ENCODE results near the gene ST8SIA6.
"Not testable (repeated sequence)": the region's sequence is repeated elsewhere in the genome, so short reads cannot be mapped to it uniquely, and the experiment has no call there.

Gene ST8SIA6

DNA sequence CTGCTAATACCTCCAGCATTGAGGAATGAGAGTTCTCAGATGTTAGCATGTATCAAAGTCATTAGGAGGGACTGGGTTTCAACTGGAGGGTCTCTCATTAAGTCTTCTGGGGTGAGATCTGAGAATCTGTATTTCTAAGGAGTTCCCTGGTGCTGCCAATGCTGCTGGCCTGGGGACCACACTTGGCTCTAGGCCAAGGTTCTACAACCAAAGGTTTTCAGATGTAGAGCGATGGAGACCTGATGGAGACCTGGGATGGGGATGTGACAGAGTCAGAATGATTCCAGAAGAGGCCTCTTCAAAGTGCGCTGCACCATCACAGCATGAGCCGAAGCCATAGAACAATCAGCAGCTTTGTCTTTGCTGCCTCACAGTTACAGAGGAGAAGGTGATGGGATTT lies 27.2 kb downstream of the ST8SIA6 start:
- DNase-seq = no peak

DNA sequence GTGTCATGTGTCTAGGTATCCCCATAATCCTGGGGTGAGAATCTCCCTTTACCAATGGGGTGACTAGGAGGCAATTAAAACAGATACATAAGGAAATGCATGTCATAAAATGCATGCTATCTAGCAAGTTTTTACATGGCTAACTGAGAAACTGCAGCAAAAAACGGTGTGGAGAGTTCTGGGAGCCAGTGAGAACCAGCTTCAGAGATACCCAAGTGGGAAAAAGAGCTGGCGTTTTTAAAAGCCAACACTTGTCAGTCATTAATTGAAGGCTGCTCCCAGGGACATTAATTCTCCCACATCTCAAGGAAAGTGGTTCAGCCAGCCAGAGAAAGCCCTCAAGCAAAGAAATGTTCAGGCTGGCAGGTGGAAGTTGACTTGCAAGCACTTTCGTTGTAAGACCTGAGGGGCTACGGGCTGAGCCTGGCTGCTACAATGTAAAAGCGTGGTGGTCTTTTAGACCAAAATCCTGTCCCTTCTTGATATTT lies 28.1 kb downstream of the ST8SIA6 start:
- no peak for DNase-seq

DNA sequence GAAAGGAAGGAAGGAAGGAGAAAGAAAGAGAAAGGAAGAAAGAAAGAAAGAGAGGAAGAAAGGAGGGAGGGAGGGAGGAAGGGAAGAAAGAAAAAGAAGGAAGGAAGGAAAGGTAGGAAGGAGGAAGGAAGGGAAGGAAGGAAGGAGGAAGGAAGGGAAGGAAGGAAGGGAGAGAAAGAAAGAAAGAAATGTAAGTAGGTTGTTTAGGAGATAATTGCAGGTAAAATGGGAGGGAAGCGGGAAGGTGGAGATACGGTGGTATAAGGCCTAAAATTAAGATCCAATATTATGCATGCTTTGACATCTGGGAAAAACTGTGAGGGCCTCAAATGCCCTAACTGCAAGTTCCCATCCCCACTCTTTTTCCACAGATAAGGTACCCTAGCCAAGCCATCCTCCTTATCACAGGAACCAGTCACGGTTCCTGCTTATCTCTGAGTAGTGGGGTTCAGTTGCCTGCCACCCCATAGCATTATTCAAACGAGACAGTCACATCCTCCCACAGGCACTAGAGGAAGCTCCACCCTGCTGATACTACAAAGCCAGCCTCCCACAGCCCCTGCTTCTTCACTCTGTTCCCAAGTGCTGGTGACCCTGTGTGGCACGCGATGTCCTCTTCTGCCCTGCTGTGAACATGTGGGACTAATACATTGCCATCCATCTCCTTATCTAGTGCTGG lies 28.7 kb downstream of the ST8SIA6 start:
- no peak for DNase-seq

DNA sequence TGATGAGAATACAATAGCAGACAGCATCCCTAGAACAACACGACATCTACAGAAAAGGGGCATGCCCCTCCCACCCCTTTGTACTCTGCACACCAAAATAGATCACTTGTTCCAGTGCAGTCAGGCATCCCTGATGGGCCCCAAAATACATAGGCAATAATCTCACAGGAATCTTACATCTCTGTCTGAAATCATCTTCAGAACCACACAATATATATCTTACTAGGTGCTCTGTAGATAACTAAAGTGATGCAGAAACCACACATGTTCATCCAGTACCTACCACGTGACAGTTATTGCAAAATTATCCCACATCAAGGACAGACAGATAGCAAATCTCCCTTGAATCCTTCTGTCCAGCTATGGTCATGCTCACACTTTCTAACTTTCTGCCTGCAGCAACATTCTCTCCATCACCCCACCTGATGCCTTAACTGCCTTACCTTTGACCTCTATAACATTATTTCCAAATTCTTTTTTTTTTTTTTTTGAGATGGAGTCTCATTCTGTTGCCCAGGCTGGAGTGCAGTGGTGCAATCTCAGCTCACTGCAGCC lies 30.7 kb downstream of the ST8SIA6 start:
- DNase-seq = no peak

DNA sequence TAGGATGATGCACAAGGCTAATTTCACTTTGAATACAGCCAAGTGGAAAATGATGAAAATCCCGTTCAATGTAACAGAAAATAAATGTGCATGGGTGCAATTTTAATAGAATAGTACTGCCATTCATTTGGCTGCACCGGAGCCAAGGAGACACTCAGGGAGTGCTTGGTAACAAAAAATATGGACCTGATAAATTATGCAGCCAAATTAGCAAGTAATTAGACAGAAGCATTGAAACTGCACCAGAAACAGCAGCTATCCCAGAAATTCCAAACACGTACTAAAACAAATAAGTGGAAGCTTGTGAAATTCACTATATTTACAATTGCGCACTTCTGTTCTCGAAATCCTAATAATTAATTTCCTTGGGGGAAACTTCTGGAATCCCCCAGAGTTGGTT lies 31.5 kb downstream of the ST8SIA6 start:
- no peak for DNase-seq

DNA sequence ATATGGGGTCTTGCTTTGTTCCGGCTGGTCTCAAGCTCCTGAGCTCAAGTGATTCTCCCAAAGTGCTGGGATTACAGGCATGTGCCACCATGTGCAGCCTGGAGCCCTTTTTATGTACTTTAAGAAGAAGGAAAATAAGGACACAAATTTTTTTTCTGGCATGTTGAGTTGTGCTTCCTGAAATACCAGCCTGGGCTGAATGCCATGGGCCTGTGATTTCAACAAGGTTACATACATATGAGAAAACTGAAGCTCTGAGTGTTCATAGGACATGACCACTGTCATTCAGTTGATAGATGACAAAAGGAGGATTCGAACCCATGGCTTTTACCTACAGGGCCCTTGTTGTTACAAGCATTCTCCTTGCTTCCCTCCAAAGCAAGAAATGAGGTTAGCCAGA lies 36.1 kb downstream of the ST8SIA6 start:
- no peak for DNase-seq

DNA sequence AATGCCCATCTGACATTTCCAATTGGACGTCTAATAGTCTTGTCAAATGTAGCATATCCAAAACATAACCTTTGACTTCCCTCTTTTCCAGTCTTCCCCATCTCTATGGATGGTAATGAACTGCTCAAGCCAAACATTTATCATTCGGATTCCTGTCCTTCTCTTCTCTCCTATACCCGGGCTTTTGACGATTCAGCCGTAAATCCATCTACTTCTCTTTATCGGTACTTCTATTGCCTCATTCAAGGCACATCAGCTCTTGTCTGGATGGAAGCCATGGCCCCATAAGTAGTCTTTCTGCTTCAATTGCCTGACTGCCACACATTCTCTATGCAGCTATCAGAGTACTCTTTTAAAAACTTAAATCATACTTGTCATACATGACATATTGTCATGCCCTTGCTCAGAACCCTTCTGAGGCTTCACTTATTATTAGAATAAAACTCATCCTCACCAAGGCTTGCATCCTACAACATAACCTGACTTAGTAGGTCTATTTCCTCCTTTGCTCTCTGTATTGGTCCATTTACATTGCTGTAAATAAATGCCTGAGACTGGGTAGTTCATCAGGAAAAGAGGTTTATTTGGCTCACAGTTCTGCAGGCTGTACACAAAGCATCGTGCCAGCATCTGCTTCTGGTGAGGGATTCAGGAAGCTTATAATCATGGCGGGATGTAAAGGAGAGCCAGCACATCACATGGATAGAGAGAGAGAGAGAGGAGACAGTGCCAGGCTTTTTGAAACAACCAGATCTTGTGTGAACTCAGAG lies 37.8 kb downstream of the ST8SIA6 start:
- no peak for DNase-seq

DNA sequence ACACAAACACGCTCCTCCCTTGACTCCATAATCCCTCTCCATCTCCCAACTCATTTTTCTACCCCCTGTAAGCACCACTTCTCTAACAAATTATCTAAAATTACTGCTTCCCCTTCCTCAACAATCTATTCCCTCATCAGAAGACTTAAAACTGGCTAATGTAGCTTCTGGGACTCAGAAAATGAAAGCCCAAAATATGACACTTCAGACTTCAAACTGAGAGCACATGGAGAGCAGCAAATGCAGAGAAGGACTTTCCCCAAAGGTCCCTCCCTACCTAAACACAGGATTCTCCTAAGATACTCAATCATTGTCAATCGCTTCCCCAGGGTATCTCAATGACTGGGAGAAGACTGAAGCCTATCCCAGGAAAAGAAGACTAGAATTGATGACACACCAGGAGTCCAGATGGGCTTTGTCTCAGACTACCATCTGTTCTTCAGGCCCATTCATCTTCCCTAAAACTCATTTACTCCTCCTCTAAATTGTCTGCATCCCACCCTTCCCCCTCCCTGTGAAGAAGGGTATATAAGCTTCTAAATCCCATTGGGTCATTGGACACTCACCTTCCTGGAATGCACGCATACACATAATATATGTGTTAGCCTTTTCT lies 39.2 kb downstream of the ST8SIA6 start:
- DNase-seq = no peak

DNA sequence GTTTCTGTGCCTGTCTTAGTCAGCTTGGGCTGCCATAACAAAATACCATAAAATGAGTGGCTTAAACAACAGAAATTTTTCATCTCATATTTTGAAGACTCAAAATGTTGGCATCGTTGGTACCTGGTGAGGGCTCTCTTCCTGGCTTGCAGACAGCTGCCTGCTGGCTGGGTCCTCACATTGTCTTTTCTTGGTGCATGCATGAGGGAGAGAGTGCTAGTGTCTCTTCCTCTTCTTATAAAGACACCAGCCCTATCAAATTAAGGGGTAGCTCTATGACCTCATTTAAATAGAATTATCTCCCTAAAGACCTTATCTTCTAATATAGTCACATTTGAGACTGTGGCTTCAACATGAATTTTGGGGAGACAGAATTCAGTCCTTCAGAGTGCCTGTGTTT lies 39.9 kb downstream of the ST8SIA6 start:
- DNase-seq = no peak

- DNase-seq = no peak
These were observed 40.5 kb downstream of the ST8SIA6 start for GRCh38 chr10:17413876-17414275.

DNA sequence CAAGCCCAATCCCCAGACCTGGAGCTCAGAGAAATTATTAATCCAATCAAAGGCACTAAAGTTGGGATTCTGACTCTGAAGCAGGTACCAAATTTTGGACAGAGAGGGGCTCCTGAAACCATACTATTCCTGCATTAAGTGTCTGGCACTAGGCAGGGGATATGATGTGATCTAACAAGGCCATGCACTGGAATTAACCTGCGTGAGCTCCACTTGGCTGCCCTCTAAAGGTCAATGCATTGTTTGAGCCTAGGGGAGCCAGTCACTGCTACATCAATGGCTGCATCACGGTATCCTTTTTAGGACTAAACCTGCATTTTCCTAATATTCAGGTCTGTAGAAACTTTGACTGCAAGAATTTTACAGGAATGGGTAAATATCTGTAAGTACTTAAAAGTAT lies 42.1 kb downstream of the ST8SIA6 start:
- DNase-seq = no peak

DNA sequence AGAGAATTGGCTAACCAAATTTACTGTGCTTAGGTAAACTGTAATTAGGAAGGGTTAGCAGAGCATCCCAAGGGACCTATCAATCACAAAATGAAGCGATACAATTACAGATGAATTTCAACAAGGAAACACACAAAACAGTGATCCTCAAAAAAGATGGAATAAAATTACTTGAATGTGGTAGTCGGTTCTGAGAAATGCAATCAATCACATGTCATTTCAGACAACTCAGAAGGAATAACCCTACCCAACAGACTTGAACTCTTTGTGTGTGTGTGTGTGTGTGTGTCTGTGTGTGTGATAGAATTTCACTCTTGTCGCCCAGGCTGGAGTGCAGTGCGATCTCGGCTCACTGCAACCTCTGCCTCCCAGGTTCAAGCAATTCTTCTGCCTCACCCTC lies 43.5 kb downstream of the ST8SIA6 start:
- no peak for DNase-seq

DNA sequence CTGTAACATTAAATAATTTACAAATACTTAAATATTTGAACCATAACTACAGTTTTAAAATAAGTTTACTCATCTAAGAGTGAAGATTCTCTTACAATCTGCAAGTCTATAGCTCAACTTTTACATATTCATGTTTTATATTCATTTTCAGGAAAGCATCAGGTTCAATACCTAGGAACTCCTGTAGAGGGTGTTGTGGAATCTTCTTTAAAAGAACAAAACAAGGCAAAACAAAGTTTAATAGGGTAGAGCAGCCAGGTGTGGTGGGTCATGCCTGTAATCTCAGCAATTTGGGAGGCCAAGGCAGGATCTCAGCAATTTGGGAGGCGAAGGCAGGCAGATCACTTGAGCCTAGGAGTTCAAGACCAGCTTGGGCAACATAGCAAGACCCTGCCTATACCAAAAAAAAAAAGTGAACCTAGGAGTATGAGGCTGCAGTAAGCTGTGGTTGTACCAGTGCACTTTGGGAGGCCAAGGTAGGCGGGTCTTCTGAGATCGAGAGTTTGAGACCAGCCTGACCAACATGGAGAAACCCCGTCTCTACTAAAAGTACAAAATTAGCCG lies 45.1 kb downstream of the ST8SIA6 start:
- DNase-seq = no peak

GRCh38 chr10:17407047-17407446 lies 47.3 kb downstream of the ST8SIA6 start:
- no peak for DNase-seq

DNA sequence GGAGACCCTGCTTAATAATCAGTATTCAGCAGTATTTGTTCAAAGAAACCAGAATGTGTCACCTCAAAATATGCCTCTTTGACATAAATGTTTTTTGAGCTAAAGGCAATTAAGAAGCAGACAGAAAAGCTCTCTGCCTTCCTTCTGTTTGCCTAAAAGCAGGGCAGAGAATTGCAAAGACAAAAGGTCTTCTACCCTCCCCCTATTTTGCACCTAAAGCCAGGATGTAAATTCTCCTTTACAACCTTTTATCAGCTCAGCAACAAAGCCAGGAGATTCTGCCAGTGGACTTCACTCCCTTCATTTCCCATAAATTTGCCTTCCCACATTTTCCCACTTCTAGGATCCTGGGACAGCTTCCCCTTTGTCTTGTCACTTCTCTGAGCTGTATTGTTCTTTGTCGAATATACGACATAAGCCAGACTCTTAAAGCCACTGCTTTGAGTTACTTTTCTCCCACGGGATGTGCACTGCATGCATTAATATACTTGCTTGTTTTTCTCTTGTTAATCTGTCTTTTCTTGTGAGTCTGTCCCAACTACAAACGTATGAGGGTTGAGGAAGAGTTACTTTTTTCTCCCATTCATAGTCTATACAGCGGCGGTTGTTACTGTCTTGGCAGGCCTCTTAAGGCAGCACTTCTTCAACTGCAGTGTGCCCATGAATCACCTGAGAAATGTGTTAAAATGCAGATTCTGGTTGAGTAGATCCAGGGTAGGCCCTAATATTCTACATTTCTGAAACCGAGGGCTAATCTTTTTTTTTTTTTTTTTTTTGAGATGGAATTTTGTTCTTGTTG lies 48.2 kb downstream of the ST8SIA6 start:
- no peak for DNase-seq

DNA sequence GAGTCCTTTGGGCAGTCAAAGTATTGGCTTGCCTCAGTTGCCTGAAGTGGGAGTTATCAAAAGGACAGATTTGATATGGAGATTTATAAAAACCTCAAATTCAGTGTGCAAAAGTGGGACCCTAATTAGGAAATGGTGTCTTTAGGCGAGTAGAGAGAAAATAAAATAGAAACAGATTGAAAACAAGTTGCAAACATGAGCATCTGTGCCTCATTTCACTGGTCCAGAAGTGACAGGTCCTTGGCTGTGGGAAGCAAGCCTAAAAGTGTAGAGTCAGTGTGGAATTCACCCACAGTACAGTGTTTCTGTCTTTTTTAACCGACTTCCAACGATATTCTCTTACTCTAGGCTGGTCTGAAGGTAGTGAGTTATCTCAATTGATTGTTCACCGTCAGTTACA lies 51.2 kb downstream of the ST8SIA6 start:
- no peak for DNase-seq

DNA sequence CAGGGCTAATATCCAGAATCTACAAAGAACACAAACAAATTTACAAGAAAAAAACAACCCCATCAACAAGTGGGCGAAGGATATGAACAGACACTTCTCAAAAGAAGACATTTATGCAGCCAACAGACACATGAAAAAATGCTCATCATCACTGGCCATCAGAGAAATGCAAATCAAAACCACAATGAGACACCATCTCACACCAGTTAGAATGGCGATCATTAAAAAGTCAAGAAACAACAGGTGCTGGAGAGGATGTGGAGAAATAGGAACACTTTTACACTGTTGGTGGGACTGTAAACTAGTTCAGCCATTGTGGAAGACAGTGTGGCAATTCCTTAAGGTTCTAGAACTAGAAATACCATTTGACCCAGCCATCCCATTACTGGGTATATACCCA lies 52.4 kb downstream of the ST8SIA6 start:
- not testable (repeated sequence) for DNase-seq

GRCh38 chr10:17396004-17396403 lies 58.4 kb downstream of the ST8SIA6 start:
- DNase-seq = no peak

DNA sequence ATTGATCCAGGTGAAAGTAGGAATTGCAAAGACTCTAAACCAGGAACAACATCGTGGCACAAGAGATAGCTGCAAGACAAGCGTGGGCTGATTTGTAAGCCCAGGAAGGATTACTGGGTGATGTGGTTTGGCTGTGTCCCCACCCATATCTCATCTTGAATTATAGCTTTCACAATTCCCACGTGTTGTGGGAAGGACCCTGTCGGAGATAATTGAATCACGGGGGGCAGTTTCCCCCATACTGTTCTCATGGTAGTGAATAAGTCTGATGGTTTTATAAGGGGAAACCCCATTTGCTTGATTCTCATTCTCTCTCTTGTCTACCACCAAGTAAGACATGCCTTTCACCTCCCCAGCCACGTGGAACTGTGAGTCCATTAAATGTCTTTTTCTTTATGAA lies 59.5 kb downstream of the ST8SIA6 start:
- no peak for DNase-seq

DNA sequence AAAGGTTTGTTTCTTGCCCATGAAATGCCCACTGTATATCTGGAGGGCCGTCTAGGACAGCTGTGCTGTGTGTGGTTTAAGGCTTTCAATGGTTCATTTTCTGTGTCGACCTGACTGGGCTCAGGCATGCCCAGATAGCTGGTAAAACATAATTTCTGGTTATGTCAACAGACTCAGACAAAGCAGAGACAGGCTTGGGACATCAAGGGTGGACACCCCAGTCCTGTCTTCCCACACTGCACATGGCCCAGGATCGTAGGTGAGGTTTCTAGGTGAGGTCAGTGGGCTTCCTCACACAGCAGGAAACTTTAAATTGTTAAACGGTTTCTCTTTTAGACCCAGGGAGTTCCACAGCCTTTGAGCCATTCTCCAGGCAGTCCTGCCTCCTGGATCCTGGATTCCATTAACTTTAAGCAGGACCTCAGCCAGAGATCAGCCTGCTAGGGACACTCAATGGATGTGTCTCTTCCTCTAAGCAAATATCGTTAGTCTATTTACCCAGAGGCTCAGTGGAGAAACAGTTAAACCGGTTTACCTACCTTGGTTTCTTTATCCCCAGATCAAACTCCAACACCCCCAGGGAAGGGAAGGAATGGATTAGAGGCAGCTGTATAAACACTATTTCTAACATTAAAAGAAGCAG lies 66.4 kb downstream of the ST8SIA6 start:
- DNase-seq = no peak

DNA sequence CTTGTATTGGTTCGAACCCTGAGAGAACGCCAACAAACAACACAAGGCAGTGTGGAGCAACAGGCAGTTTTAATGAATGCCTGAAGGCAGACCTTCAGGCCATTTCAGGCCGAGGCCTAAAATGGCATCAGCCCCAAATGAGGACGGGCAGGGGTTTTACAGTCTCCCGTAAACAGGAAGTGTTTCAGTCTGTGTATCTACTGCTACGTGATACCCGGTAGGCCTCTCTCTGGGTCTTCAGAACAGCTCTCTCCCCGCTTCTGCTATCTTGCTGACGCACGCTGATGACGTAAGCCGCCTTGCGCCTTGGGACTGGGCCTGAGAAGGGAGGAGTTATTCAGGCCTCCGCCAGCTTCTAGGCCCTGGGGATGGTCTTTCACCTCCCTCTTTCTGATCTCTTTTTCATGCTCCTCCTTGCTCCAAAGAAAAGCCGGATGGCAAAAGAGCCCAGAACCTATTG lies 67.7 kb downstream of the ST8SIA6 start:
- DNase-seq = no peak
